IgD-negative memory B cell (primary cell): ENCODE results near the gene CLEC16A. TPM values are rescaled to one million over a fixed set of nuclear protein-coding genes. Genes with fewer than 3 reads are reported as not detected.
"Not testable (repeated sequence)": the region's sequence is repeated elsewhere in the genome, so short reads cannot be mapped to it uniquely, and the experiment has no call there.

Experiments
- H3K27ac Mint-ChIP-seq, 3 donors: one replicate each; pipeline ENCODE4 v1.8.0; 2020 to 2022; ENCODE audit warnings: mild to moderate bottlenecking in 3 of 3, mixed read lengths in 3 of 3, moderate library complexity in 1 of 3
- H3K27me3 Mint-ChIP-seq: one replicate; pipeline ENCODE4 v1.8.0; 2021; ENCODE audit warnings: mixed read lengths
- H3K36me3 Mint-ChIP-seq: one replicate; pipeline ENCODE4 v1.8.0; 2020; ENCODE audit warnings: mild to moderate bottlenecking, mixed read lengths
- H3K4me1 Mint-ChIP-seq, 3 donors: one replicate each; pipeline ENCODE4 v1.8.0; 2020 to 2022; ENCODE audit warnings: mixed read lengths in 3 of 3, mild to moderate bottlenecking in 1 of 3
- H3K4me3 Mint-ChIP-seq, 4 donors: one replicate each; pipeline ENCODE4 v1.8.0; 2020 to 2022; ENCODE audit warnings: mild to moderate bottlenecking in 4 of 4, mixed read lengths in 4 of 4, moderate library complexity in 3 of 4
- H3K9me3 Mint-ChIP-seq, 3 donors: one replicate each; pipeline ENCODE4 v1.8.0; 2020 to 2021; ENCODE audit warnings: mixed read lengths in 3 of 3, mild to moderate bottlenecking in 1 of 3
- polyA plus RNA-seq: library from polyadenylated mRNA; unstranded; fragments of 300-500 nt; fragmentation: Illumina TruSeq; gene quantifications from one replicate; pipeline ENCODE4 v1.2.3, GENCODE V29; 2021

Gene CLEC16A
- polyA plus RNA-seq, 1 donor from 2014 or later: 21.1 TPM

DNA sequence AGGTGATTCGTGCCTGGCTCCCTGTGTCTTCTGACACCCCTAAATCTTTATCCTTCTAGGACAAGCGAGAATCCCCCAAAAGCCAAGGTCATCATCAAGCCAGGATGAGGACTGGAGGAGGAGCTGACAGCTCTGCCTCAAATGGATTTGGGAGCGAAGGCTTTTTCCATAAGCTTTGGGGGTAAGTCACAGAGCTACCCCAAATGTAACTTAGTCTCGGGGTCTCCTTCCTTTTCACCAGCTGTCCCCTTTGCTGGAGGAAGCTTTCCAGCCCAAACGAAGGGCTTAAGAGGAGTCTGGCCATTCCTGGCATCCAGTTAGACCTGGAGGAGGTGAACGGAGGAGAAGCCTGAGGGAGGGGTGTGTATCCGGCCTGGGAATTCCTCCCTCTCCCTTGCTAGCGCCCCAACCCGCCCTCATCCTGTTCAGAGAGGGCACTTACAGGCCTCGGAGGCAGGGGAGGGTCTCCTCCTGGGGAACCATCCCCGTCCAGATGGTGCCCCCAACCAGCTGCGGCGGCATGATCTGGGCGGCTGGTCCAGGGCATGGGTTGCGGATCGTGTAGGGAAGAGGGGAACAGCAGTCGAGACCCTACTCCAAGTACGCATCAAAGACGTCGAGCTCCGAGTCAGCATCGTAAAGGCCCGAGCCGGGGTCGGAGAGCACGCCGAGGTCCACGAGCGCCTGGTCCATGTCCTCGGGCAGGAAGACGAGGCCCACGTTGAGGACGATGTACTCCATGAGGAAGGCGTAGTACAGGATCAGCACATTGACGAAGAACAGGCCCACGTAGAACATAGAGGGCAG lies 3.0 kb upstream of the CLEC16A start:
- no peaks in the 10 kb centered on the region for H3K27me3 Mint-ChIP-seq
- no peaks in the 10 kb centered on the region for H3K36me3 Mint-ChIP-seq
- no peaks in the 10 kb centered on the region for H3K9me3 Mint-ChIP-seq
- H3K27ac Mint-ChIP-seq: peak overlapping the region; percentile 47 to 92 (median 82)
- peak overlapping the region; percentile 83 to 98 (median 94) for H3K4me3 Mint-ChIP-seq
- H3K4me1 Mint-ChIP-seq: peaks cover 54 to 67% (median 55%) of the 10 kb centered on the region in 3 donors

DNA sequence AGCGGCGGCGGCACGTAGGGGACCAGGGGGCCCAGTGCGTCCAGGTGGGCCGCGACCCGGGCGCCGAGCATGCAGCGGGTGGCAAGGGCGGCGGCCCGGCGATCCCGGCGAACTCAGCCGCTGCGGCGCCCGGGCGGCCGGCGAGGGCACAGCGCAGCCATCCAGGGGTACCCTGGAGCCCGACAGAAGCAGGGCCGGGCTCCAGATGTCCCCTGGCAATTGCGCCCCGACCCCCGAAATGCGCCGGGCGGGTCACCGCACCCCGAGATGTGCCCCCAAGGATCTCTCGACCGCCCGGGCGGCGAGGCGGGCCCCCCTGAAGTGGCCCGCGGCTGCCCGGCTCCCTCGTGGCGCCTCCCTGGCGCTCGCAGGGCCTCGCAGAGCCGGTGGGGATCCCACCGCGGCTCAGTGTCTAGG lies 2.4 kb upstream of the CLEC16A start:
- peaks cover 49 to 63% (median 54%) of the 10 kb centered on the region in 3 donors for H3K4me1 Mint-ChIP-seq
- not testable (repeated sequence) for H3K36me3 Mint-ChIP-seq, H3K27me3 Mint-ChIP-seq, H3K9me3 Mint-ChIP-seq
- H3K27ac Mint-ChIP-seq: peak overlapping the region in 2 of 3 donors; percentile 47 to 82
- H3K4me3 Mint-ChIP-seq: peak overlapping the region; percentile 83 to 98 (median 94)

- peak within 1 kb of the TSS; percentile 84 to 92 (median 89) for H3K27ac Mint-ChIP-seq
- peak within 1 kb of the TSS; percentile 83 to 98 (median 94) for H3K4me3 Mint-ChIP-seq
- H3K27me3 Mint-ChIP-seq: no peaks in the 10 kb centered on the region
- no peaks in the 10 kb centered on the region for H3K9me3 Mint-ChIP-seq
- no peaks in the 10 kb centered on the region for H3K36me3 Mint-ChIP-seq
- H3K4me1 Mint-ChIP-seq: peaks cover 48 to 62% (median 51%) of the 10 kb centered on the region in 3 donors
Measured at GRCh38 chr16:10942352-10943063, 1.9 kb upstream of the CLEC16A start, which contains the start of gene DEXI. DEXI (minus strand) TSS chr16:10942468; CDS start chr16:10942005, 463 bp downstream.

- H3K9me3 Mint-ChIP-seq: no peaks in the 10 kb centered on the region
- H3K27ac Mint-ChIP-seq: peak overlapping the region in 2 of 3 donors; percentile 89 to 92
- H3K4me1 Mint-ChIP-seq: peaks cover 44 to 58% (median 48%) of the 10 kb centered on the region in 3 donors
- no peaks in the 10 kb centered on the region for H3K27me3 Mint-ChIP-seq
- peak overlapping the region; percentile 77 to 94 (median 85) for H3K4me3 Mint-ChIP-seq
- no peaks in the 10 kb centered on the region for H3K36me3 Mint-ChIP-seq
Measured at GRCh38 chr16:10943064-10943353, 1.4 kb upstream of the CLEC16A start.

DNA sequence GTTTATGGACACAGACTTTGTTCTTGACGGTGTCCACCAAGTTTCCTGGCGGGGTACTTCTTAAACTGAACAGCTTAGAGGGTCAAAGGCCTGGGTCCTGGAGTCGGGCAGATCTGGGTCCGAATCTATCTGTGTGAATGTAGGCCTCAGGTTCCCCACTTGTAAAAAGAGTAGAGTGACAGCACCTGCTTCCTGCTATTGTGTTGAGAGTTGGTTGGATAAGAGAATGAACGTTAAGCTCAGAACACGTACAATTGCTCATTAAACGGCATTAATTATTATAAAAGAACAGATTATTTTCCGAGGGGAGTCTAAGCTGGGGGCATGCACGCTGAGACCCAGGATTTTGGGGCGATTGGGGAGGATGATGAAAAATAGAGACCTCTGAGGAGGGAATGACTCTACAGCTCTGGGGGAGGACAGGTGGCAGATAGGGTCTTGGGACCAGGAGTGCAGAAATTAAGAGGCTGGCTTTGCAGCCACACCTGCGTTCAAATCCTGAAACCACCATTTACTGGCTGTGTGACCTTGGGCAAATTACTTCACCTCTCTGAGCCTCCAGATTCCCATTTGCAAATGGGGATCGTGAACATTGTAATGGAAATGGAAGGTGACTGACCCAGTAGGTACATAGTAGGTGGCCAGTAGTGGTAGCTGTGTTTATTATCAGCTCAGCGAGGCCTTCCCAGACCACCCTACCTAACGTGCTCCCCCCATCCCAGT lies 862 bp downstream of the CLEC16A start:
- H3K9me3 Mint-ChIP-seq: no peaks in the 10 kb centered on the region
- H3K27ac Mint-ChIP-seq: peak overlapping the region; percentile 65 to 96 (median 92)
- no peaks in the 10 kb centered on the region for H3K27me3 Mint-ChIP-seq

DNA sequence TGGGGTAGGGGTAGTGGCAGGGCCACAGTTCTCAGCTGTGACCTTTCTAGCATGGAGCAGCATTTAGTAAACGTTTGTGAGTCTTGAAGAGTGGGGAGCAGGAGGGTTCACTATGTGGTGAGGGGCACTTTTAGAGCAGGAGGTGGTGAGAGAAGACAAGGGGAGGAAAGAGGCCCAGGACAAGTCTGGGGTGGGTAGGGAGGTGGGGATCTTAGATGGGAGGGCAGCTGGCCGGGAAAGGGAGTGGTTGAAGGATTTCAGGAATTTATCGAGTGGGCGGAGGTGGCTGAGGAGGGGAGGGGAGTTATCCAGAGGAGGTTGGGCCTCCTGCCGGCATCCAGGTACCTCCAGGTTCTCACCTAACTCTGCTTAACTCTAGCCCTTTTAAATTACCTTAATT lies 1.9 kb downstream of the CLEC16A start:
- peak overlapping the region in 3 of 4 donors; percentile 13 to 94 (median 87) for H3K4me3 Mint-ChIP-seq

More for the DNA sequence above, 862 bp downstream of the CLEC16A start:
- Mint-ChIP-seq H3K36me3 (peaks cover 2% of the 10 kb centered on the region), H3K4me1 (peaks cover 39 to 53% (median 43%) of the 10 kb centered on the region in 3 donors), H3K4me3 (peak overlapping the region; percentile 87 to 95 (median 94))

GRCh38 chr16:10947211-10947787 lies 2.9 kb downstream of the CLEC16A start:
- Mint-ChIP-seq H3K27me3 (no peaks in the 10 kb centered on the region), H3K9me3 (no peaks in the 10 kb centered on the region), H3K4me1 (peaks cover 32 to 49% (median 38%) of the 10 kb centered on the region in 3 donors), H3K36me3 (peaks cover 2% of the 10 kb centered on the region), H3K27ac (peak overlapping the region; percentile 14 to 82 (median 39)), H3K4me3 (peak overlapping the region in 3 of 4 donors; percentile 49 to 52 (median 50))

More for the DNA sequence above, 1.9 kb downstream of the CLEC16A start:
- Mint-ChIP-seq H3K36me3 (peaks cover 2% of the 10 kb centered on the region), H3K9me3 (no peaks in the 10 kb centered on the region), H3K27me3 (no peaks in the 10 kb centered on the region), H3K4me1 (peaks cover 32 to 49% (median 38%) of the 10 kb centered on the region in 3 donors), H3K27ac (peak overlapping the region; percentile 13 to 97 (median 53))

GRCh38 chr16:10949424-10949970 lies 5.1 kb downstream of the CLEC16A start:
- Mint-ChIP-seq H3K4me1 (peaks cover 32 to 48% (median 37%) of the 10 kb centered on the region in 3 donors), H3K9me3 (no peaks in the 10 kb centered on the region), H3K27me3 (no peaks in the 10 kb centered on the region), H3K4me3 (peak overlapping the region; percentile 59 to 90 (median 74)), H3K27ac (peak overlapping the region; percentile 51 to 95 (median 79)), H3K36me3 (peaks cover 2% of the 10 kb centered on the region)

- H3K4me3 Mint-ChIP-seq: peak overlapping the region in 2 of 4 donors; percentile 41 to 70
- peak overlapping the region in 1 of 3 donors; percentile 79 for H3K27ac Mint-ChIP-seq
- H3K4me1 Mint-ChIP-seq: peaks cover 30 to 47% (median 39%) of the 10 kb centered on the region in 3 donors
- H3K27me3 Mint-ChIP-seq: no peaks in the 10 kb centered on the region
- H3K9me3 Mint-ChIP-seq: no peaks in the 10 kb centered on the region
- H3K36me3 Mint-ChIP-seq: peaks cover 2% of the 10 kb centered on the region
Measured at GRCh38 chr16:10950393-10950792, 6.0 kb downstream of the CLEC16A start.

DNA sequence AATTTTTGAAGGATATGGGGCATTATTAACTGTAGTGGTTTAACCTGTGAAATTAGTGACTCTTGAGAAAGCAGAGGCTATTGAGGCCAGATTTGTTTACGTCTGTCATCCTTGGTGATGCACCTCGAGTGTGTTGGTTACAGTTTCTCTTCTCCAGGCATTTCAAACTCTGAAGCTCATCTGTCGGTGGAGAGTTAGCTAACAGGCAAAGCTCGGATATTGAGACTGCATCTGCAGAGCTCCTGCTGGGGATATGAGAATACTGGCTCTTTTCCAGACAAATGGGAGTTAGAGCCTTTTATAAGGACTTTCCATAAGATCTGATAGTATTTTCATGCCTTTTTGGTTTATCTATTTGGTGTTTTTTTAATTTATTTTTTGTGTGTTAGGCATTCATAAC lies 6.7 kb downstream of the CLEC16A start:
- H3K27ac Mint-ChIP-seq: no peak overlapping the region
- peak overlapping the region in 1 of 4 donors; percentile 43 for H3K4me3 Mint-ChIP-seq

GRCh38 chr16:10954903-10955302 lies 10.5 kb downstream of the CLEC16A start:
- Mint-ChIP-seq H3K36me3 (no peaks in the 10 kb centered on the region), H3K27me3 (no peaks in the 10 kb centered on the region), H3K9me3 (no peaks in the 10 kb centered on the region), H3K4me3 (no peak overlapping the region), H3K27ac (no peak overlapping the region), H3K4me1 (peaks cover 28 to 34% (median 29%) of the 10 kb centered on the region in 3 donors)

More for the DNA sequence above, 6.7 kb downstream of the CLEC16A start:
- peaks cover 30 to 45% (median 35%) of the 10 kb centered on the region in 3 donors for H3K4me1 Mint-ChIP-seq
- no peaks in the 10 kb centered on the region for H3K9me3 Mint-ChIP-seq
- H3K36me3 Mint-ChIP-seq: peaks cover 2% of the 10 kb centered on the region
- H3K27me3 Mint-ChIP-seq: no peaks in the 10 kb centered on the region

- Mint-ChIP-seq H3K4me1 (peaks cover 23 to 26% (median 26%) of the 10 kb centered on the region in 3 donors), H3K4me3 (no peak overlapping the region)
Measured at GRCh38 chr16:10957771-10958482, 13.6 kb downstream of the CLEC16A start.

DNA sequence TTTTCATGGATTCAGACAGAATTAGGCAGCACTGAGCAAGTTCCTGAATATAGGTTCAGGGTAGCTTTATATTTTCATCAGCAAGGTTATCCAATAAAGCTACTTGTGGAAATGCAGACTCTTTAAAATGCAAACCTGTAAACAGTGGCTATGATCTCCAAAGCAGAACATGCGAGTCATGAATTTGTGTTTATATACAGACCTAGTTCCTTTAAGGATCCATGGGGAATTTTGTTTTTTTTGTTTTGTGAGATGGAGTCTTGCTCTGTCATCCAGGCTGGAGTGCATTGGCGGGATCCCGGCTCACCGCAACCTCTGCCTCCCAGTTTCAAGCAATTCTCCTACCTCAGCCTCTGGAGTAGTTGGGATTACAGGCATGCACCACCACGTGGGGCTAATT lies 14.8 kb downstream of the CLEC16A start:
- no peak overlapping the region for H3K27ac Mint-ChIP-seq
- peaks cover 21 to 23% (median 21%) of the 10 kb centered on the region in 3 donors for H3K4me1 Mint-ChIP-seq
- H3K27me3 Mint-ChIP-seq: no peaks in the 10 kb centered on the region
- no peaks in the 10 kb centered on the region for H3K9me3 Mint-ChIP-seq
- H3K4me3 Mint-ChIP-seq: no peak overlapping the region
- peaks cover 6% of the 10 kb centered on the region for H3K36me3 Mint-ChIP-seq

More at GRCh38 chr16:10957771-10958482, 13.6 kb downstream of the CLEC16A start:
- peaks cover 2% of the 10 kb centered on the region for H3K36me3 Mint-ChIP-seq
- no peaks in the 10 kb centered on the region for H3K9me3 Mint-ChIP-seq
- peak overlapping the region in 1 of 3 donors; percentile 41 for H3K27ac Mint-ChIP-seq
- no peaks in the 10 kb centered on the region for H3K27me3 Mint-ChIP-seq
